ENCODE measurements around the gene MDK.
"Not testable (repeated sequence)": the region's sequence is repeated elsewhere in the genome, so short reads cannot be mapped to it uniquely, and the experiment has no call there.

The MDK gene

GRCh38 chr11:46369458-46370152 is 11.9 kb upstream of the MDK start:
- DNase-seq = no peak

GRCh38 chr11:46370253-46370652 is 11.2 kb upstream of the MDK start:
- DNase-seq = no peak

DNA sequence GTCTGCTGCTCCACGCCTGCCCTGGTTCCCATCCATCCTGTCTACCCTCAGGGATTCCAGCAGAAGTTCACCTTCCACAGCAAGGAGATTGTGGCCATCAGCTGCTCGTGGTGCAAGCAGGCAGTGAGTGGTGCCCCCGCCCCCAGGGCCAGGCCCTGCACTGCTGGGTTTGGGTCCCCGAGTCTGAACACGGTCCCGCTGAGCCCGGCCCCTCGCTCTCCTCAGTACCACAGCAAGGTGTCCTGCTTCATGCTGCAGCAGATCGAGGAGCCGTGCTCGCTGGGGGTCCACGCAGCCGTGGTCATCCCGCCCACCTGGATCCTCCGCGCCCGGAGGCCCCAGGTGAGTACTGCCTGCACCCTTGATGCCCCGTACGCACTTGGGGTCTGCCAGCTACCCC is 10.2 kb upstream of the MDK start:
- DNase-seq = not testable (repeated sequence)

DNA sequence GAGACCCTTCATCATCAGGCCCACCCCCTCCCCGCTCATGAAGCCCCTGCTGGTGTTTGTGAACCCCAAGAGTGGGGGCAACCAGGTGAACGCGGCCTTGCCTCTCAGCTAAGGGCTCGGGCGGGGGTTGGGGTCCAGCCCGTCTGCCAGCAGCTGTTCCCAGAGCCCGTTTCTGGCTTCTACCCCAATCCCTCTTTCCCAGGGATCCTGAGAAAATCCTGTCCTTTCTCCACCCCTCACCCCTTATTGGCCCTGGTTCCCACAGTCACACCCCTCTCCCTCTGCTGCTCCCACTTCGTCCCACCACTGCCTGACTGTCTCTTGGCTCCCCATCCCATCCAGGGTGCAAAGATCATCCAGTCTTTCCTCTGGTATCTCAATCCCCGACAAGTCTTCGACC is 9.4 kb upstream of the MDK start:
- no peak for DNase-seq

- not testable (repeated sequence) for DNase-seq
Observed at GRCh38 chr11:46372501-46372900, 9.0 kb upstream of the MDK start.

DNA sequence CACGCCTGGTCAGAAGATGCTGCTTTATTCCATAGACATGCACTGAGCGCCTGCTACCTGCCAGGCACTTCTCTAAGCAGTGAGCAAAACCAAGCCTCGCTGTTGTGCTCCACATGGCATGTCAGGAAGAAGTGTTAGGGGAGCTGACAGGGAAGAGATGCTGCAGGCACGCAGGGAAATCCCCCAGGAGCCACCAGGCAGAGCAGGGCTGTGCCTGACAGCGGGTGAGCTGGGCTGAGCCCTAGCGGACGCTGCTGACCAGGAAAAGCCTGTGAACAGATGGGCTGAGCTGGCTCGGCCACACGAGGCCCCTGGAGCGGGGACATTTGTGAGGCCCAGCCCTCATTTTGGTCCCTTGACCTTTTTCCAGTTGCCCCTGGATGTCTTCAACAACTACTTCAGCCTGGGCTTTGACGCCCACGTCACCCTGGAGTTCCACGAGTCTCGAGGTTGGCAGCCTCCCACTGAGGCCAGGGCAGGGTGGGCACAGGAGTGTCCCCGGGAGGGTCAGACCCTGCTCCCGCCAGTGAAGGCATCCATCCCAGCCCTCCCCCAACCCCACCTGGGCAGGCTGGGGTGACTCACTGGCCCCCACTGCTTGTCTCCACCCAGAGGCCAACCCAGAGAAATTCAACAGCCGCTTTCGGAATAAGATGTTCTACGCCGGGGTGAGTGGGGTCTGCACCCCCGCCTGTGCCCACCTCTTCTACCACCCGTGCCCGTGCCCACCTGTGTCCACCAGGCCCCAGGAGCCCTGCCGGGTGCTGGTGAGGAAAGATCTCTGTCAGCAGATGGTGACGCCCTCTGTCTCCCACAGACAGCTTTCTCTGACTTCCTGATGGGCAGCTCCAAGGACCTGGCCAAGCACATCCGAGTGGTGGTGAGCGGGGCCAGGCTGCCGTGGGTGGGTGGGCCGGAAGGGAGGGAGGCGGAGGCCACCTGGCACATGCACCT is 7.4 kb upstream of the MDK start:
- no peak for DNase-seq

- DNase-seq = no peak
Observed at GRCh38 chr11:46374815-46375214, 6.7 kb upstream of the MDK start.

GRCh38 chr11:46375392-46376101 is 5.9 kb upstream of the MDK start:
- no peak for DNase-seq

DNA sequence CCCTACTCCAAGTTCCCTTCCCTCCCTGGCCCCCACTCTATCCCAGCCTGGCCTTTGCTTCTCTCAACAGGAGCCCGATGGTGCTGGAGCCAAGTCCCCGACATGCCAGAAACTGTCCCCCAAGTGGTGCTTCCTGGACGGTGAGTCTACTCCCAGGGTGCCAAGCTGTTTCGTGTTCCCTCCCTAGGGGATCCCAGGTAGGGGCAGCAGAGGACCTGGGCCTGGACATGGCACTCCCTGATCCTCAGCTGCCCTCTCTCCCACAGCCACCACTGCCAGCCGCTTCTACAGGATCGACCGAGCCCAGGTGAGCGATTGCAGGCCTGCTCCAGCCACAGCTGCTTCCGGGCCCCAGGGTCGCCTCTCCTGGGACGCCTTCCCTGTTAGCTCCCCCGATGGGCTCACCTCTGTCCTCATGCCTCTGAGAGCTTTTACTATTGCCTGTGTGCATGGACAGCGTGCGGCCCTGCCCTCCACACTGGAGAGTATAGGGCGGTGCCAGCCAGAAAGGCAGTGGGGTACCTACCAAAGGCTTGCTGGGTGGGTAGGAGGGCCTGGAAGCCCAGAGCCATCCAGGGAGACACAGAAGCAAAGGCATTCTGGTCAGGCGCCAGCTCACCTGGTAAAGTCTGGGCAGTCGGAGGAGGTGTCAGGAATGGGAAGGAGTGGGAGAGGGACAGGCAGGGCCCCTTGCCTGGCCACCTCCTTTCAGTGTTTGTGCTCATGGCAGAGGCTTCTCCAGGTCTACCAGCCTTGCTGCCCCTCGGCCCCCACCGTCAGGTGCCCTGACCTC is 5.0 kb upstream of the MDK start:
- no peak for DNase-seq

- no peak for DNase-seq
Observed at GRCh38 chr11:46377290-46377689, 4.2 kb upstream of the MDK start.

- DNase-seq = no peak
Observed at GRCh38 chr11:46377831-46378230, 3.6 kb upstream of the MDK start.

GRCh38 chr11:46378296-46378695 is 3.2 kb upstream of the MDK start:
- DNase-seq = no peak

- DNase-seq = no peak
Observed at GRCh38 chr11:46378811-46379481, 2.5 kb upstream of the MDK start.

- not testable (repeated sequence) for DNase-seq
Observed at GRCh38 chr11:46379482-46380293, 1.8 kb upstream of the MDK start.

- no peak for DNase-seq
Observed at GRCh38 chr11:46380340-46381047, 975 bp upstream of the MDK start.

GRCh38 chr11:46381819-46382645 is 563 bp downstream of the MDK start:
- no peak for DNase-seq

DNA sequence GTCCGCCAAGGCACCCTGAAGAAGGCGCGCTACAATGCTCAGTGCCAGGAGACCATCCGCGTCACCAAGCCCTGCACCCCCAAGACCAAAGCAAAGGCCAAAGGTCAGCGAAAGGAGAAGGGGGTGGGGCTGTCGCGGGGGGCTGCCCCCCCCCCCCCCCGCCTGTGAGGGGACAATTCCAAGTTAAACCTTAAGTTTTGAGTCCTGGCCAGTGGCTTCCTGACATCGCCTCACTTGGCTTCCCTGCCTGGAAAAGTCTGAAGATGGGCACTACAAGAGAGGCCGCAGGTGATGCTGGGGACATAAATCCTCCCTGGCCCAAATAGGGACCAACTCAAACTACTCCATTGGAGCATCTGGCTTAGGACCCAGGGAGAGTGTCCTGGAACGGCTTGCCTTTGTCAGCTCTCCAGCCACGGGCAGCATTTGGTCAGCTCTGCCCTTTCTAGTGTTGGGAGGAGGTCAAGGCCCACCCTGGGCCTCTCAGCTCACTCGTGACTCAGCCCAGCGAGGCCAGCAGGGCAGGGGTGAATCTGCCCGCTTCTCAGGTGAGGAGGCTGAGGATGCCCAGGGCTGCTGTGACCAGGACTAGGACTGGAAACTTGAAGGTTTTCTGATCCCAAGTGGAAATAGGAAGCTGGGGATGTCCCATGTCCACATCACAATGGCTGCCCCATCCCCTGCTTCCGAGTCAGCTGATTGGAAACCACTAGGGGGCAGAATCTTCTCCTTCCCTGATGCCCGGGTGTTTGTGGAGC is 1.4 kb downstream of the MDK start:
- DNase-seq = no peak

DNA sequence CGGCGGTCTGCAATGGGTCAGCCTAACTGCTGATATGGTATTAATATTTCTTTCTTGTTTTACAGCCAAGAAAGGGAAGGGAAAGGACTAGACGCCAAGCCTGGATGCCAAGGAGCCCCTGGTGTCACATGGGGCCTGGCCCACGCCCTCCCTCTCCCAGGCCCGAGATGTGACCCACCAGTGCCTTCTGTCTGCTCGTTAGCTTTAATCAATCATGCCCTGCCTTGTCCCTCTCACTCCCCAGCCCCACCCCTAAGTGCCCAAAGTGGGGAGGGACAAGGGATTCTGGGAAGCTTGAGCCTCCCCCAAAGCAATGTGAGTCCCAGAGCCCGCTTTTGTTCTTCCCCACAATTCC is 1.9 kb downstream of the MDK start:
- no peak for DNase-seq
